ENCODE results near the gene ACP7. TPM values are rescaled to one million over a fixed set of nuclear protein-coding genes. Genes with fewer than 3 reads are reported as not detected.
A peak's percentile ranks its signal among the peaks of the same experiment; 100 is the strongest.

Gene ACP7
- total and polyA plus RNA-seq, 2 donors (not counting 3 experiments of a cell fraction or from before 2014, with no cell fraction given): 0.04 to 0.49 TPM

- peak; percentile 55 for TF ChIP-seq EZH2 (IDR thresholded peaks at IDR 0.05; ENCODE audit: borderline replicate concordance, low read depth, low read length, severe bottlenecking)
- no peak for TF ChIP-seq MYC (IDR thresholded peaks at IDR 0.05; ENCODE audit: low read depth, low read length)
- TF ChIP-seq POLR2AphosphoS5 (IDR thresholded peaks at IDR 0.05; ENCODE audit: insufficient read depth, low read depth, low read length): no peak
- no peak for TF ChIP-seq FOS (IDR thresholded peaks at IDR 0.05; ENCODE audit: borderline replicate concordance, insufficient read depth, low read length)
Observed at GRCh38 chr19:39098365-39099269, 14.4 kb downstream of the ACP7 start.

GRCh38 chr19:39099341-39099740 lies 15.2 kb downstream of the ACP7 start:
- Histone ChIP-seq H3K9ac (replicated peaks; ENCODE audit: extremely low read depth, insufficient read depth, low read length) (no peak overlapping the region), H3K4me1 (ENCODE audit: control insufficient read depth, extremely low read depth, insufficient read depth, low read length) (no peaks in the 10 kb centered on the region), H4K20me1 (replicated peaks; ENCODE audit: control insufficient read depth, extremely low read depth, insufficient read depth, low read length) (no peaks in the 10 kb centered on the region), H3K36me3 (ENCODE audit: control insufficient read depth in 2 of 2, extremely low read depth in 1 of 2, insufficient read depth in 2 of 2, low read length in 2 of 2) (no peaks in the 10 kb centered on the region), H3K4me3 (replicated peaks in 1 of 3; ENCODE audit: insufficient read depth in 1 of 3, low read depth in 1 of 3, low read length in 3 of 3) (no peak overlapping the region), H3K27ac (ENCODE audit: insufficient read depth, low read depth, low read length) (no peak overlapping the region), H2AFZ (ENCODE audit: low read depth, low read length) (no peak overlapping the region), H3K9me3 (replicated peaks; ENCODE audit: control insufficient read depth, insufficient read depth, low read length) (no peaks in the 10 kb centered on the region), H3K9me1 (replicated peaks; ENCODE audit: control insufficient read depth, extremely low read depth, insufficient read depth, low read length) (no peaks in the 10 kb centered on the region), H3K79me2 (ENCODE audit: control insufficient read depth, insufficient read depth, low read length) (no peaks in the 10 kb centered on the region), H3K27me3 (ENCODE audit: control insufficient read depth in 2 of 2, insufficient read depth in 2 of 2, low read length in 2 of 2) (peaks cover 0 to 5% of the 10 kb centered on the region in 2 experiments), H3K4me2 (ENCODE audit: insufficient read depth, low read length) (no peak overlapping the region)
- TF ChIP-seq MAX (IDR thresholded peaks at IDR 0.05; ENCODE audit: insufficient read depth, insufficient read length) (no peak), MYC (IDR thresholded peaks at IDR 0.05; ENCODE audit: low read depth, low read length) (no peak), EZH2 (IDR thresholded peaks at IDR 0.05; ENCODE audit: borderline replicate concordance, low read depth, low read length, severe bottlenecking) (no peak), POLR2AphosphoS5 (IDR thresholded peaks at IDR 0.05; ENCODE audit: insufficient read depth, low read depth, low read length) (no peak), JUN (IDR thresholded peaks at IDR 0.05; ENCODE audit: borderline replicate concordance, insufficient read depth, insufficient read length, low read depth) (no peak), CTCF (IDR thresholded peaks at IDR 0.05; ENCODE audit: extremely low read depth in 1 of 2, insufficient read depth in 1 of 2, low read depth in 1 of 2, low read length in 2 of 2) (no peak), POLR2A (IDR thresholded peaks at IDR 0.05; ENCODE audit: low read depth, low read length) (no peak), GATA2 (IDR thresholded peaks at IDR 0.05; ENCODE audit: insufficient read depth, insufficient read length, low read depth, low read length) (no peak), FOS (IDR thresholded peaks at IDR 0.05; ENCODE audit: borderline replicate concordance, insufficient read depth, low read length) (no peak)
- intact Hi-C loops (cut with micrococcal nuclease) (no loop called here), dilution Hi-C loops (cut with MboI; ENCODE audit: extremely low pct_ligation_motif_present, low sequenced_read_pairs) (no loop called here)
- ChIA-PET CTCF (no interaction called here), POLR2A (no interaction called here)
- no peak for FAIRE-seq
- no TSS peak for BruUV-seq (replicated peaks)
- no peak for DNase-seq (ENCODE audit: low read depth, low spot score)

More at GRCh38 chr19:39098365-39099269, 14.4 kb downstream of the ACP7 start:
- DNase-seq (ENCODE audit: low read depth, low spot score) (no peak), FAIRE-seq (no peak)
- ChIA-PET CTCF (interaction anchor here (1.7 kb wide), 1 partner anchor 46 kb away, joined by 4 read pairs; no protein-coding TSS in a partner anchor), POLR2A (no interaction called here)
- intact Hi-C loops (cut with micrococcal nuclease): no loop called here
- H2AFZ ChIP-seq (ENCODE audit: low read depth, low read length): no peak overlapping the region
- no peaks in the 10 kb centered on the region for H3K9me3 ChIP-seq (replicated peaks; ENCODE audit: control insufficient read depth, insufficient read depth, low read length)
- dilution Hi-C loops (cut with MboI; ENCODE audit: extremely low pct_ligation_motif_present, low sequenced_read_pairs): no loop called here
- no peak overlapping the region for H3K4me3 ChIP-seq (replicated peaks in 1 of 3; ENCODE audit: insufficient read depth in 1 of 3, low read depth in 1 of 3, low read length in 3 of 3)
- no peak overlapping the region for H3K27ac ChIP-seq (ENCODE audit: insufficient read depth, low read depth, low read length)
- H4K20me1 ChIP-seq (replicated peaks; ENCODE audit: control insufficient read depth, extremely low read depth, insufficient read depth, low read length): no peaks in the 10 kb centered on the region
- no TSS peak for BruUV-seq (replicated peaks)
- no peak overlapping the region for H3K9ac ChIP-seq (replicated peaks; ENCODE audit: extremely low read depth, insufficient read depth, low read length)
- H3K79me2 ChIP-seq (ENCODE audit: control insufficient read depth, insufficient read depth, low read length): no peaks in the 10 kb centered on the region
- no peaks in the 10 kb centered on the region for H3K4me1 ChIP-seq (ENCODE audit: control insufficient read depth, extremely low read depth, insufficient read depth, low read length)
- no peaks in the 10 kb centered on the region for H3K9me1 ChIP-seq (replicated peaks; ENCODE audit: control insufficient read depth, extremely low read depth, insufficient read depth, low read length)
- H3K4me2 ChIP-seq (ENCODE audit: insufficient read depth, low read length): no peak overlapping the region
- H3K27me3 ChIP-seq (ENCODE audit: control insufficient read depth in 2 of 2, insufficient read depth in 2 of 2, low read length in 2 of 2): peaks cover 0 to 5% of the 10 kb centered on the region in 2 experiments
- no peaks in the 10 kb centered on the region for H3K36me3 ChIP-seq (ENCODE audit: control insufficient read depth in 2 of 2, extremely low read depth in 1 of 2, insufficient read depth in 2 of 2, low read length in 2 of 2)
